Activated effector memory CD4-positive, alpha-beta T cell treated with Interleukin-2 at 50 U/mL for 16 hours (primary cell): ENCODE measurements around the gene MYO5A.
A peak's percentile ranks its signal among the peaks of the same experiment; 100 is the strongest.

ENCODE experiments used
- DNase-seq: peaks from one replicate; pipeline ENCODE4 v3.0.0-alpha.2; 2020

The MYO5A gene

DNA sequence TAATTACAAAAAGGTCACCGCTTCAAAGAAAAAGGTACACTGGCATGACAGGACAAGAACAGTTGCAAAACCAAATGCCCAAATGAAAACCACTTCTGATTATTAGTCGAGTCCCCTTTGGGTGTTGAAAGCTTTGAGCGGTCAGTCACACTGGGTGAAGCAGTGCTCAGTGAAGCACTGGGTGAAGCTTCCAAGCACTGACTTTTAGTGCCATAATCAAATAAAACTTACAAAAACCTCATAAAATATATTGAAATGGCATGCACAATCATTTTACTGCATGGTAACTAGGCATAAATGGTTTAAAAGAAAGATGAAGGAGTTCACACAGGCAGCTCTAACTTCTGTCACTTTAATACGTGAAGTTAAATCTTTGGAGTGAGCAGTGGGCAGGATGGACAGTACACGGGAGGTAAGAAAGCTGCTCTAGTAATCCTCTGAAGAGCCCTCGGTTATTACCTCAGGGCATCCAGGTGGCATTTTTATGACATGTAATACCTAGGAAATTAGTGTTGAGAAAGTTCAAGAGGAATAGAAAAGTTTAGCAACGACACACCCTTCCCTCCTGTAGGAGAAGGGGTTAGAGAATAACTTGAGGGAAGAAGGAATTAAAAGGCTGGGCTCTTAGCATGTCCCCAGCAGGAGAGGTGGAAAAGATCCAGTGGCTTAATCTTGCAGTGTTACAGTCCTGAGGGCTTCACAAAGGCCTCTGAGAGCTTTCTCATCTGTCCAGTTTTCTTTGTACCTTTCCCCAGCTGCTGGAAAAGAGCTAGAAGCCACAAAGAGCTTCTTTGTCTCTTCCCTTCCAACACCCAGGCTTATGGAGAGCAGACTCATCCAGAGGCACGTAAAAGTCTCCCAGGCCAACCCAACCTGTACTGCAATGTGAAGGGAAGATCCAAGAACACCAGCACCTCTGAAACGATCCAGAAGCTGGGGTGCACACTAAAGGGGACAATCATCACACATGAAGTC is 168.2 kb downstream of the MYO5A start:
- no peak for DNase-seq

DNA sequence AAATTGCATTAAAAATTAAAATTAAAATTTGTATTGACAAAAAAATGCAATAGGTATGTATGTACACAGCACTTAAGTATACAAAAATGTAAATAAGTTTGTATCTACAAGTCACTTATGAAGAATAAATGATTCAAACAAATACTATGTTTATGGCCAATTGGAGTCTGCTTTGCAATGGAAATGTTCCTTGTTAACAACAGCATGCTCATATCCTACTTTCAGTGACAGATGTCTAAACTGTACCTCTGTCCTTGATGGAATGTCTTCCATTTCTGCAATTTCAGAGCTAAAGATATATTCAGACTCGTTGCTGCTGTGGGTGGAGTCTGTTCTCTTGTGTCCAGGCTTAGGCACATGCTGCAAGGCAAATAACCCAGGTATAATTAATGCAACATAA is 169.0 kb downstream of the MYO5A start:
- no peak for DNase-seq

DNA sequence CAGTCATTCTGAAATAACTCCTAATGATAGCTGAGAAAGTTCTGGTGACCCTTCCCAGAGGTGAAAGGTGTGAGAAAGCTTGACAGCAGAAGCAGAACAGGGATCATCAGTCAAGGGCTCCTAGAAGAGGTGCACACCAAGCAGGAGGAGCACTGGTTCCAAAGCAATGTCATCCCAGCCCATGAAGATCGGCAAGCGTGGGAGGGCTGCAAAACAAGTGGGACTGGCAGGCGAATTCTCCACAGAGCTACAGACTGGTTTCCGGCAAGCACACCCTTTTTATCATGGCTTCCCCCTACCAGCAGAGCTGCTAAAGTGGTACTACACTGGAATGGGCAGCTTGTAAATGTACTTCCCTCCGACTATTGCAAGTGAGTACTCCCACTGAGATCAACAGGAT is 170.7 kb downstream of the MYO5A start:
- DNase-seq, result no peak

DNA sequence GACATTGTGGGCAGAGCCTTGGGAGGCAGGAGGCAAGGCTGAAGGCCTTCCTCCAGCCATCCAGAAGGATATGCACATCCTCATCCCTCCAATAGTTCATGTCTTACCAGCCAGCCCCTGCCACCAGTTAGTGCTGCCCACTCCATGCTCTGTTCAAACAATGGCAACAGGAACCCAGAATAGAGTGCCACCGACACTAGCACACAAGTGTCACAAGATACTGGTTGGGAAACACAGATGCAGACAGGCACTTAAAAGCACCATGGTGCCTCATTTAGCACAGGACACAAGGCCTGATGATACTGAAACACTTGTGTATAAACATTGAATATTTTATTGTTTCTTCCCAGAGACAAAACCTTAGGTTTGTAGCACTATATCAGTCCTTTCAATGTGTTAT is 176.6 kb downstream of the MYO5A start:
- no peak for DNase-seq

DNA sequence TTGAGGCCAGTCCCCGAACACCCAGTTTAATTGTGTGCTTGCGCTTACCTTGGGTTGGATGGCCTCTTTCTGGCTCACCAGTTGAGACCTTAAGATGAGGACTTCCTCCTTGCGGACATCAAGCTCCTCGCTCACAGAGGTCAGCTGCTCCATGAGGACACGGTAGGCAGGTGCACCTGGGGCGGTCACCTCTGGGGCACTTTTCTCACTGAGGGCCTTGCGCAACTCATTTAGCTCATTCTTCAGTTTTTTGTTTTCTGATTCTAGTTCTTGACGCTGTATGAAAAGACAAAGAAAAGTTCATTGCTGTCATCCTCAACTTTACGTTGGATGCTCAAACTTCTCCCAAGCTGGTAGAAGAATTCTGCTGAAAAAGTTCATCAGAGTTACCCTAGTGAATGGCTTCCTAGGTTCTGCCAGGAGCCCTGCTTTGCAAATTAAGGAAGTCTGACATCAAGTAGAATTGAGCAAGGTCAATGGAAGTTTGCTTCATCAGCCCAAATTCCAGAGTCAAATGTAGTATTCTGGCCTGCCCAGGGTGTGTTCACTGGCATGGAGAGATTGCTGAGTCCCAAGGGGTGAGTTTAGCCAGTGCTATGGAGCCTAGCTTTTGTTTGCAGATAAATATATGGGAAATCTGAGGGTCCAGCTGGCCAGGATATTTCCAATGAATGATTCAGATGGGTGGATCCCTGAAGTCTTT is 177.3 kb downstream of the MYO5A start:
- no peak for DNase-seq

DNA sequence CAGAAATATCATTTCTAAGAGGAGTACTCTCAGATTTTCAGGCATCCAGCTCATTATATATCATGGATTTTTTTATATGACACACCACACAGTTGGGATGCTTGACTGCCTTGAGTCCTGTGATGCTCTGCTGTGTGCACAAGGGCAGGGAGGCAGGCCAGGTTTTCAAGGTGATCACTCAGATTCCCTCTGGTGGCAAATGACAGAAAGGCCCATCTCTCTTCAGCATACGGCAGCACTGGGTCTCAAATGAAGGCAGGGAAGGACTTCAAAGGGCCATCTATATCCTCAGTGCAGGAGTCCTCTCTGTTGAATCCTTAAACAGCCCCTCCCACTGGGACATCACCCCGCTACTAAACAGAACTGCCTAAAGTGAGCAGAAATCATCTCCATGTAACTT is 178.3 kb downstream of the MYO5A start:
- no peak for DNase-seq

DNA sequence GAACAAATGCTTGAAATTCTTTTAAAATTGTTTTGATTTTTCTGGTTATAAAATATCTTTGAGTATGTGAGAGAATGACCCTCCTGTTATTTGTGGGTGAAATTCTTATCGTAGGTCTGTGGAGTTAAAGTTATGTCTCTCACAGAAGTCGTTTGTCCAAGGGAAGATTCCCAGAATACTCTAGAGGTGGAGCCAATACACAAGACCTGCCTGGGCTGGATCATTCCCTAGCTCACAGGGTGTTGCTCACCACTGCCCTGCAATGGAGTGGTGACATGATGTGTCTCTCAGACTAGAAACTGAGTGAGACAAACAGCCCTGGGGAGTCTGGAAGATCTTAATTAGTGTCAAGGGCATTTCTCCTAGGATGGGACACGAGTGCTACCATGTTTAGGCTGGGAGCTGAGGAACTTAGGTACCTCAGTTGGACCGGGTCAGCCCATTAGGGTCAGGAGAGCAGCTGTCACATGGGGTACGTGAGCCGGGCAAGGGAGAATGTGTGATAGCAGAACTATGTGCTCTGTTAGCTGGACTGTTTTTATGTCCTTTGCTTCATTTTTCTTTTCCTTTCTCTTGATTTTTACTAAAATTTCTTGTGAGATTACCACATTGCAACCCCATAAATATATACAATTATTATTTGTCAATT is 179.5 kb downstream of the MYO5A start:
- no peak for DNase-seq

DNA sequence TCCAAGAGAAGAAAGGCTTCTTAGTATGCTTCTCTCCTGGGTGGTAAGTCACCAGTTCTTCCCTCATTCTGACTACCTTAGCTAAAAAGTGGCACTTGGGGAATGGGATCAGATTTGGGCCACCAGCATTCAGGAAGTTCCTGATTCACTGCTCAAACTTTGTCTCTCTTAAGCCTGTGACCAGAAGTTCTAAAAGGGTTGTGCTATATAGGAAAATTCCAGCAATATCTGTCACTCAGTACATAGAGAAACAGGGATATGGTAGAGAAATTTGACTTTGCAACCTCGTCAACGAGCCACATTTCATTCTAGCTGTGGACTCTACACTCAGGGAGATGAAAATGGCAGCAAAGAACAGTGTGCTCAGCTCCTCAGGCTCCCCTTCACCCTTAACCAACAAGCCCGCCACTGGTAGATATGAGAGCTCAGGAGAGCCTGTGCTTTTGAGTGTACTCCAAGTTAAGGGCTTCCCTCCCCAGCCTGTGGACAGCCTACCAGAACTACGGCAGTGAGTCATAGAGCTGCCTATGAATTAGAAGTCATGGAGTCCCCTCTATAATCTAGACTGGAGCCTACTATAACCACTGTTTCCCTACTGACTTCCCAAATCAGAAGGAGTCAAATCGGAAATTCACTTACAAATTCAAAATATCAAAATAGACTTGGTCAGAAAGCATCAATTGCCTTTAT is 180.5 kb downstream of the MYO5A start:
- DNase-seq, result no peak

DNA sequence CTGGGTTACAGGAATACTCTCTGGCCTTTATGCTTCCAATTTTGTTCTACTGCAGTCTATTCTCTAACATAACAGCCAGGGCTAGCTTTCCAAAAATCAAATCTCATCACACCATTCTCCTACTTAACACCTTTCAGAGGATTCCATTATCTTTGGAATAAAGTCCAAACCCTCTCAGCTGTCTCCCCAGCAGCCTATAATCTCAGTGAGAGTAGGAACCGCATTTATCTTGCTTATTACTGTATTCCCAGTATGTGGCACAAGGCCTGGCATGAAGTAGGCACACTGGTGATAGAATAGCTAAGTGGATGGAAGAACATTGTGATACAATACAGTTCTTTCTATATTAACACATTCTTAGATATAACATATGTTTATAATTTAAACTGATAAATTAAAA is 184.1 kb downstream of the MYO5A start:
- no peak for DNase-seq

DNA sequence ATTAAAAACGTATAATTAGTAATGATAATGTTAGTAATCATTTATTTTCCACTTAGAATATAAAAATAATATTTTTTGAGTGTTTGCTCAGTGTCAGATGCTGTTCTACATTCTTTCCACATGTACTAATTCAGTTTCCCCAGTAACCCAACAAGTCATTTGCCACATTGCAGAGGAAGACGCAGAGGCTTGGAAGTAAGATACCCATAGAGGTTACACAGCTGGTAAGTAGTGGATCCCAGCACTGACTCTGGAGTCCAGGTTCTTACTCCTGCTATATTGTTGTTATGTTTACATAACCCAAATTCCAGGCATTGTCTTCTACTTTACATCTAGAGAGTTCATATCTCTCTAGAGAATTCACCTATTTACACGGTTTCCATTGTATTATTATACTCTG is 184.8 kb downstream of the MYO5A start:
- no peak for DNase-seq

DNA sequence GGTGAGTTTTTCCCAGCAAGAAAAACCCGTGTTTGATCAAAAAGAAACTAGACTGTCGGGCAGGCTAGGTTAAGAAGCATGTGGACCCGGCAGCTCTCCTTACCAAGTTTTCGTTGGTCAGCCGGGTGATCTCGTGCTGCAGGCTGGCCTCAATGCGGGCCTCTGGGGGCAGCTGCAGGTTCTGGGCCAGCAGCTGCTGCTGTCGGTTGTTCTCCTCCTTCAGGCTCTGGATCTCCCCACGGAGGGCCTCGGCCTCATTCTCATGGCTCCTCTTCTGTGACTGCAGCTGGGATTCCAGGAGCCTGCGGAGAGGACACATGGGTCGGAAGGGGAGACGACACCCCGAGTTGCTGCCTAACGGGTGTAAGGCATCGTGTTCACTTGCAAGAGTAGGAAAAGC is 188.6 kb downstream of the MYO5A start:
- DNase-seq, result no peak

DNA sequence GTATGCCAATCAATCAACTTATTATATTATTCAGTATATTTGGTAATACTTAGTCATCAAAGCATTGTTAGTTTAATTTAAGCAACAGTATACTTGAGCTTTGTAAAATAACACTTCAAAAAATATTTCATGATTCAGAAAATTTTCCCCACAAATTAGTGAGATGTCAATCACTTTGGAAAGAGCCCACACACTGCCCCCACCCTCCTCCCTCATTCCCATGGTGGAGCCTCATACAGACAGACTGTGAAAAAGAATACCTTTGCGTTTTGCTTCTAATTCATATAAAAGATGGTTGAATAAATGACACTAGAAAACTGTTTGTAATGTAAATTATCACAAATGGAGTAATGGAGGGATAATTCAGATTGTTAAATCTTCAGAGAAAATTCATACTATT is 189.8 kb downstream of the MYO5A start:
- no peak for DNase-seq

DNA sequence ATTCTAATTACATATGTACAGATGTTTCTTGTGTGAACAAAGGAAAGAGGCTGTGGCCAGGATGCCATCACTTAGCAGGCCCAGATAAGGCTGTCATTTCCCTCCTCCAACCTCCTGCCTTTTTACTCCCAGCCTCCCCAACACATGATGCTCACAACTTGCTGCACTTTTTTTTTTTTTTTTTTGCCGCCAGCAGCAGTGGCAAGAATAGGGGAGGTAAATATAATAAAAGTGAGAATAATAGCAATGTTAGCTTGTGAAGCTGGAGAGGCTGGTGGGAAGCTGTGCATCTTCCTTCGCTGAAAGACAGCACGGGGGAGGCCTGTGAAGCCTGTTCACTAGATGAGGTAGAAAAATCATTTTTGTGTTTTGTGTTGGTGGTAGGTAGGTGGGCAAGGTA is 190.6 kb downstream of the MYO5A start:
- DNase-seq, result no peak

DNA sequence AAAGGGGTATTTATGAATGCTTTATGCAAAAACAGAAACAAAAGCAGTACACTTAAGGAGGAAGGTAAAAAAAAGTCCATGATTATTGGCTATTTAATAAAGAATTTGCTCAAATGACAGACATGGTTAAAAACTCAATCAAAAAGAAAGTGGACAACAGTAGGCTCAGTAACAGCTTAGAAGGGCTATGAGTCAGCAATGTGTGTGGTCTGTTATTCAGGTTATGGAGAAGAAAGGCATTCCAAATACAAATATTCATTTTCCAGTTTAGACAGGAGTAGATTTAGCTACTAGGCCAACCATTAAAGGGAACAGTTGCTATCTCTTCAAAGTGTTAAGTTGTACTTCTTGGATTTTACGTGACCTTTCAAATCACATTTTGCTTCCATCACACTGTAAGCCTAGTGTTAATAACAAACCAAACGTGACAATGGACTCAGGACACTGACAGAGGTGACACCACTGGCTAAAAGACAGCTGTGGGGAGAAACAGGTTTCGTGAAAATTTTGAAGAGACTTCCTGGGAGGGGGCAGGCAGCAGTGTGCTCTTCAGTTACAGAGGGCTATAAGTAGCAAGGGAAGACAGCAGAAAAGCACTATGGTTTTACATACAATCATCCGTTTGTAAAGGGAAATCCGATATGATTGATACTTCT is 191.4 kb downstream of the MYO5A start:
- DNase-seq, result no peak

DNA sequence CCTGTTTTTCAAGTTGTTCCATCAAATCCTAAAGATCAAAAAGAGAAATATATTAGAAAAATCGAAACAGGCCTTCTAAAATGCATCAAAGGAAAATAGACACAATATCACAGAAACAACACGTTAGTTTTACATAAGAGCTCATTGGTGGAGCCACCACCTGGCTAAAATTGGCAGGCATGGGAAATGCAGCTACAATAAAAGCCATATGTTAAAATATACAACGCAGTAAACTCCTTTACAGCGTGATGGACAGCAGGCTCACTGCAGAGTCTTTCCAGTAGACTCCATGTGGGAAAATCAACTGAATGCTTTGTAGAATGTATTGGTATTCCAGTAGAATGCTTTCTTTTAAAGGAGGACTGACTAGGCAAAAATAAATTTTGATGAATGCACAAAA is 192.2 kb downstream of the MYO5A start:
- DNase-seq, result no peak

DNA sequence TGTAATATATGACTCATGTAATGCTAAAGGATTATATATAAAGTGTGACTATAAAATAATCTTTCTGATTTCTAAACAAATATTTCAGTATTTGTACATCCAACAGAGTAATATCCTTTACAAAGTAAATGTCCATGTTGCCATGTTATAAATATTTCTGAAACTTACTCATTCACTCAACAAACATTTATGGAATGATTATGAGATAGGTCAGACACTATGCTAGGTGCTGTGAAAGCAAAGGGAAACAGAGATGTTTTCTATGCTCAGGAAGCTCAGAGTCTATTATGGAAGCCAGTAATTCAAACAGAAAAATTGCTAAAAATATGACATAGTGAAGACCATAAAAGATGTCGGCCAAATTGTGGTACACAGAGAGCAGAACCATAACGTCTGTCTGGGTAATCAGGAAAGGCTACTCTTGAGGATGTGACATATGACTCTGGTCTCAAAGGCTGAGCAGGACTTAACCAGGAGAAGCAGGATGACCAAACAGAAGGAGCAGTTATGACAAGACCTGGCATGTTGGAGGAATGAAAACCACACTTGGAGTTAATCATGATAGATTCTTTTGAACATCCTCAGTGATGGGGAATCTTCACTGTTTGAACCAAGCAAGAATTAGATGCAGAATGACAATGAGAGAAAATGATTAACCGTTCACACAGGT is 194.1 kb downstream of the MYO5A start:
- no peak for DNase-seq

DNA sequence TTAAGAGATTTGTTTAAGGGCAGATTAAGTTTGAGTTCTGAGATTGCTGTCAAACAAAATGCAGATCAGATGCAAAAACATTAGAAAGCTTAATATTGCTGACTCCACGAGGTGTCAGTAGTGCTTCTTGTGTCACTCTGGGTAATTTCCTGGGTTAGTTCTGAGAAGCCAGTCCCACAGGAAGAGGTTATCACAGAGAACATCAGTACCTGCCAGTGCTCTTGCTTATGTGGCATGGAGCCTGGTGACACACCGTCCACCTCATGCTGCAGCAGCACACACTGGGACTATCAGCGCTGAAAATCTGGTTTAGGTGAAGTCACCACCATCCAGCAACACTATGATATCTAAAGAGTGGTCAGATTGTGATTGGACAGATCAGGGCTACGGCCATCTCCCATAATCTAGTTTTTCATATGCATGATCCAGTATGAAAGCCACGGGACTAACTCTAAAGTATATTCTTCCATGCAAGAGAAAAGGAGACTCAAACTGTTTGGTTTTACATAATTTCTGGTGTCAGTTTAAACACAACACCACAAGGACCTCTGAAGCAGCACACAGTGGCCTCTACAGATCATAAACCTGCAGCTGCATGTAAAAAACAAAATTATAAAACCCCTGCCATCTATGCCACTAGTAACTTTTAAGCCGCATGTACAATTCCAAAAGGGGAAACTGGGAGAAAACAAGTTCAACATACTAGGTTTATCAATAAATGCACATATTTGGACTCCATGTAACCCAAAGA is 197.0 kb downstream of the MYO5A start:
- DNase-seq, result peak; percentile 39

DNA sequence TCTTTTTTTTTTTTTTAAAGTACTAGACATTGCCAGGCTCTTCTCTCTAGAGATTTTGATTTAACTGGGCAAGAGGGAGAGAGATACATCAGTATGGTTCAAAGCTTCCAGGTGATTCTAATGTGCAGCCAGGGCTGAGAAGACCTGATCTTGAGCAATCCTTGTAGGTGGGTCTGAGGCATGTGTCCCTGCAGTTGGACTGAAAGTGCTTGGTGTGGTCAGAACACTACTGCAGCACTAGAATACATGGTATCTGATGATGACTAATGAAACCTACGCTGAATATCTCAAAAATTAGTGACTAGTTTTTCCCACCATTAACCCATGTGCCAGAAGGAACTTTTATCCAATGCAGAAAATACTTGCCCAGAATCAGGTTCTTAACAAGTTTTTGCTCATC is 198.7 kb downstream of the MYO5A start:
- DNase-seq, result no peak

DNA sequence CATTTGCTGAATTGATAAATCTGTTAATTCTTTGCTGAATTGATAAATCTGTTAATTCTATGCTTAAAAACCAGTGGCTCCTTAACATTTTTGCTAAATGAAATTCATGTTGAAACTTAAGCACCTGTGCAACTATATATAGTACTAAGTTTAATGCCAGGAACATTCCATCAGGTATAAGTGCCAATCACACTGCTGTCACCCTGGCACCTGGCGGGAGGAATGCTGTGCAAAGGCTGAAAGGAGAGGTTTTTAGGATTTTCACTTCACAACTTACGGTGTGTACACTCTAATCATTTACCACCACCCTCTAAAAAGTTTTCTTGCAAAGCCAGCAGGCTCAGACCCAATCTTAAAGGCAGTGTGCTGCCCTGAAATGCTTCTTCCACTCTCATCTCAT is 199.5 kb downstream of the MYO5A start:
- no peak for DNase-seq

DNA sequence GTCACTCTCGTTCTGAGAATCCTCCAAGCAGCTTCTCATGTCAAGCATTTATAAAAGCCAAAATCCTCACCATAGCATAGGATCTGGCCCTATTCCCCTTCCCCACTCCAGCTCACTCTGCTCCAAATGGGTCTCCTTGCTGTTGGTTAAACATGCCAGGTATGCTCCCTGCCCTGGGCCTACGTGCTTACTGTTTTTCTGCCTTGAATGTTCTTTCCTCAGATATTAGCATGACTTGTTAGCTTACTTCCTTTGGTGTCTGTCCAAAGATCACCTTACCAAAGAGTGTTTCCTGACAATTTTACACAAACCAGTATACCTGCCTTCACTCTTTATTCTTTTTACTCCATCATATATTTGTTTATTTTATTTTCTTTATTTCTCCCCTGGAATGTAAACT is 200.0 kb downstream of the MYO5A start:
- DNase-seq, result no peak

DNA sequence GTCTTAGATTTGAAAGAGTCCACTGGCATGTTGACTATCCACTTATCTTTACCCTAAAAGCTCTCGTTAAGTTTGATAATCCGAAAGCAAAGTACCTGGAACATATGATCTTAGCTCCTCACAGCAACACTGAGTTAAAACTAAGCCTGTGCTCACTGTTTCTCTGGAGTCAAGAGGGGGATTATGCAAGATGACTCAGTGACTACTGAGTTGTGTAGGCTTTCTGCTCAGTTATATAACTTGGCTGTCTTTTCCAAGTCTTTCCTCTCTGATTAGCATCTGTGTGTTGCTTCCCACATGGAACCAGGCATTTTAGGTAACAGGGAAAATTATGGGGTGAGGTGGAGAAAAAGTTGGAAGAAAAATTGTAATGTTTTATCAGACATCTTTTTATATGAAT is 201.9 kb downstream of the MYO5A start:
- no peak for DNase-seq
